GM23338 (cell line): ENCODE measurements around the gene PDIA5. TPM values are rescaled to one million over a fixed set of nuclear protein-coding genes. Genes with fewer than 3 reads are reported as not detected.

ENCODE experiments used
- ATAC-seq: fragments of 200-7000 bp; cut with Tn5 transposase; 3 replicates; pipeline ENCODE4 v1.9.1; 2020
- DNase-seq: peaks from one replicate; pipeline ENCODE4 v3.0.0-alpha.2; 2015; ENCODE audit warnings: low spot score
- H2AFZ ChIP-seq: fragments of 200-600 bp; sonication (generic); 2 replicates; pipeline ENCODE4 v1.8.0; 2016; ENCODE audit warnings: antibody characterized with exemption, mild to moderate bottlenecking, moderate library complexity
- H3F3A ChIP-seq: fragments of 200-600 bp; sonication (generic); replicated peaks from 2 replicates; pipeline ENCODE4 v1.8.0; 2017; ENCODE audit warnings: antibody characterized with exemption, mixed run types, low read depth
- H3K27ac ChIP-seq: fragments of 200-600 bp; sonication (generic); 2 replicates; pipeline ENCODE4 v1.6.1; 2016; ENCODE audit warnings: low read depth
- H3K27me3 ChIP-seq: fragments of 200-600 bp; sonication (generic); 2 replicates; pipeline ENCODE4 v1.8.0; 2016; ENCODE audit warnings: mild to moderate bottlenecking, mixed run types, moderate library complexity; ENCODE audit not compliant: insufficient read depth
- H3K36me3 ChIP-seq: fragments of 200-600 bp; sonication (generic); 2 replicates; pipeline ENCODE4 v1.8.0; 2016; ENCODE audit warnings: mild to moderate bottlenecking; ENCODE audit not compliant: insufficient read depth
- H3K4me1 ChIP-seq: fragments of 200-600 bp; sonication (generic); 2 replicates; pipeline ENCODE4 v1.8.0; 2016; ENCODE audit warnings: mild to moderate bottlenecking, moderate library complexity; ENCODE audit not compliant: insufficient read depth
- H3K4me2 ChIP-seq: fragments of 200-600 bp; sonication (generic); 2 replicates; pipeline ENCODE4 v1.7.1; 2017; ENCODE audit warnings: mixed run types
- H3K4me3 ChIP-seq: fragments of 200-600 bp; sonication (generic); 2 replicates; pipeline ENCODE4 v1.6.1; 2016; ENCODE audit warnings: mixed run types
- H3K79me2 ChIP-seq: fragments of 200-600 bp; sonication (generic); replicated peaks from 2 replicates; pipeline ENCODE4 v1.8.0; 2017; ENCODE audit warnings: mild to moderate bottlenecking; ENCODE audit not compliant: insufficient read depth
- H3K9me2 ChIP-seq: fragments of 200-600 bp; sonication (generic); 2 replicates; pipeline ENCODE4 v1.8.0; 2017; ENCODE audit not compliant: insufficient read depth
- H4K20me1 ChIP-seq: fragments of 200-600 bp; sonication (generic); replicated peaks from 2 replicates; pipeline ENCODE4 v1.8.0; 2017; ENCODE audit warnings: mild to moderate bottlenecking; ENCODE audit not compliant: insufficient read depth
- H3K27ac Mint-ChIP-seq: 2 replicates; pipeline ENCODE4 v1.8.0; 2020; ENCODE audit warnings: inconsistent platforms, mild to moderate bottlenecking, moderate library complexity, mixed read lengths
- H3K27me3 Mint-ChIP-seq: 3 replicates; pipeline ENCODE4 v1.8.0; 2022; ENCODE audit warnings: low read depth, mild to moderate bottlenecking, moderate library complexity, mixed read lengths, inconsistent platforms; ENCODE audit not compliant: insufficient read depth, poor library complexity
- H3K36me3 Mint-ChIP-seq: 3 replicates; pipeline ENCODE4 v1.8.0; 2021; ENCODE audit warnings: low read depth, mild to moderate bottlenecking, inconsistent platforms, moderate library complexity, mixed read lengths
- H3K4me1 Mint-ChIP-seq: 3 replicates; pipeline ENCODE4 v1.8.0; 2020; ENCODE audit warnings: mild to moderate bottlenecking, inconsistent platforms, mixed read lengths
- H3K4me3 Mint-ChIP-seq: 3 replicates; pipeline ENCODE4 v1.8.0; 2021; ENCODE audit warnings: moderate library complexity, mild to moderate bottlenecking, inconsistent platforms, mixed read lengths
- H3K9me3 Mint-ChIP-seq: 3 replicates; pipeline ENCODE4 v1.8.0; 2020; ENCODE audit warnings: moderate library complexity, mild to moderate bottlenecking, inconsistent platforms, mixed read lengths
- CREB1 ChIP-seq: fragments of 250-450 bp; sonication (Bioruptor Pico); IDR thresholded peaks from 2 replicates; pipeline ENCODE4 v1.5.0; 2020; ENCODE audit warnings: low read depth, mild to moderate bottlenecking, moderate library complexity
- EZH2 ChIP-seq: fragments of 200-600 bp; sonication (generic); IDR thresholded peaks from one replicate; pipeline ENCODE4 v1.8.0; 2017; ENCODE audit warnings: antibody characterized with exemption, mild to moderate bottlenecking, low read depth; ENCODE audit not compliant: unreplicated experiment
- EZH2phosphoT487 ChIP-seq: fragments of 200-600 bp; sonication (generic); IDR thresholded peaks from one replicate; pipeline ENCODE4 v1.8.1; 2018; ENCODE audit warnings: antibody characterized with exemption; ENCODE audit not compliant: unreplicated experiment
- JUNB ChIP-seq: IDR thresholded peaks from one replicate; pipeline ENCODE4 v1.6.1; 2016; ENCODE audit warnings: antibody characterized with exemption; ENCODE audit not compliant: unreplicated experiment
- NANOG ChIP-seq: IDR thresholded peaks from 2 replicates; pipeline ENCODE4 v1.6.1; 2016; ENCODE audit warnings: antibody characterized with exemption, borderline replicate concordance
- POLR2AphosphoS5 ChIP-seq: IDR thresholded peaks from 2 replicates; pipeline ENCODE4 v1.6.1; 2016; ENCODE audit warnings: antibody characterized with exemption, low read depth
- STAT1 ChIP-seq: IDR thresholded peaks from one replicate; pipeline ENCODE4 v1.6.1; 2016; ENCODE audit warnings: antibody characterized with exemption; ENCODE audit not compliant: unreplicated experiment
- ZNF331 ChIP-seq: fragments of 250-450 bp; sonication (Bioruptor Pico); IDR thresholded peaks from 2 replicates; pipeline ENCODE4 v1.5.0; 2020; ENCODE audit warnings: low read depth, mild to moderate bottlenecking, moderate library complexity
- polyA plus RNA-seq: library from polyadenylated mRNA; unstranded; fragments of >200 nt; fragmentation: Nextera tagmentation; extraction: Ambion mirVana; gene quantifications from 2 replicates; pipeline ENCODE4 v1.2.1, GENCODE V29; 2016
- total RNA-seq: library from RNA; depleted of rRNA; stranded (reverse); fragments of >200 nt; shearing (Covaris generic); gene quantifications from 2 replicates; pipeline ENCODE4 v1.2.3, GENCODE V29; 2014
- TF ChIP-seq, protein P1 (sequence below): fragments of 250-450 bp; sonication (Bioruptor Pico); IDR thresholded peaks from 2 replicates; pipeline ENCODE4 v1.5.0; 2020; ENCODE audit warnings: mild to moderate bottlenecking, moderate library complexity
- TF ChIP-seq, protein P2 (sequence below), 2 experiments: fragments of 200-600 bp in 1 of 2; sonication (generic) in 1 of 2; conservative IDR thresholded peaks; 2 replicates each; pipeline versions ENCODE4 v1.5.1 to v1.6.1; 2016 to 2017; ENCODE audit warnings: antibody characterized with exemption in 2 of 2, low read depth in 2 of 2, mild to moderate bottlenecking in 2 of 2, moderate library complexity in 1 of 2
- TF ChIP-seq, protein P3 (sequence below): IDR thresholded peaks from one replicate; pipeline ENCODE4 v1.6.1; 2018; ENCODE audit warnings: antibody characterized with exemption; ENCODE audit not compliant: unreplicated experiment

PDIA5 gene
- total and polyA plus RNA-seq, 2 experiments from 2014 or later = 22.9 to 28.1 TPM

DNA sequence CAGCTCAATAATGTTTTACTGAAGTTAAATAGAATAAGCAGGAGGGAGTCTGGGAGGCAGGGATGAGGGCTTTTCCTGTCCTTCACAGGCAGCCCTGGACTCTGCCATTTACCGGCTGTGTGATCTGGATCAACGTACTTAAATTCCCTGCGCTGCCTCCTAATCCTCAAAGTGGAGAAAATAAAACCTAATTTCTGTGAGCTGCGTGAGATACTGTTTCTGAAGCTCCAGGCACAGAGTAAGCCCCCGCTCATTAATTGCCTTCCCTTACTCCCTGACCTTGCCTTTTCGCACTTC lies 278 bp upstream of the PDIA5 start:
- peak; percentile 2 for ATAC-seq
- Histone ChIP-seq H3K27ac (no peak overlapping the region), H3K9me2 (no peaks in the 10 kb centered on the region), H3K4me2 (peak overlapping the region; percentile 99), H3F3A (no peaks in the 10 kb centered on the region), H3K4me1 (peaks cover 17% of the 10 kb centered on the region), H4K20me1 (peaks cover 3% of the 10 kb centered on the region), H3K4me3 (peak overlapping the region; percentile 95), H3K79me2 (peaks cover 42% of the 10 kb centered on the region), H3K27me3 (peaks cover 20% of the 10 kb centered on the region), H2AFZ (peak overlapping the region; percentile 61), H3K36me3 (no peaks in the 10 kb centered on the region)
- Mint-ChIP-seq H3K4me1 (peaks cover 31% of the 10 kb centered on the region), H3K36me3 (no peaks in the 10 kb centered on the region; the same call in 2 of the 3 replicates), H3K27ac (no peak overlapping the region; the same call in 1 of the 2 replicates), H3K27me3 (peaks cover 20% of the 10 kb centered on the region), H3K9me3 (peaks cover 13% of the 10 kb centered on the region; the same call in 2 of the 3 replicates), H3K4me3 (peak overlapping the region; percentile 85)
- no peak for TF ChIP-seq EZH2phosphoT487
- TF ChIP-seq, protein P1, sequence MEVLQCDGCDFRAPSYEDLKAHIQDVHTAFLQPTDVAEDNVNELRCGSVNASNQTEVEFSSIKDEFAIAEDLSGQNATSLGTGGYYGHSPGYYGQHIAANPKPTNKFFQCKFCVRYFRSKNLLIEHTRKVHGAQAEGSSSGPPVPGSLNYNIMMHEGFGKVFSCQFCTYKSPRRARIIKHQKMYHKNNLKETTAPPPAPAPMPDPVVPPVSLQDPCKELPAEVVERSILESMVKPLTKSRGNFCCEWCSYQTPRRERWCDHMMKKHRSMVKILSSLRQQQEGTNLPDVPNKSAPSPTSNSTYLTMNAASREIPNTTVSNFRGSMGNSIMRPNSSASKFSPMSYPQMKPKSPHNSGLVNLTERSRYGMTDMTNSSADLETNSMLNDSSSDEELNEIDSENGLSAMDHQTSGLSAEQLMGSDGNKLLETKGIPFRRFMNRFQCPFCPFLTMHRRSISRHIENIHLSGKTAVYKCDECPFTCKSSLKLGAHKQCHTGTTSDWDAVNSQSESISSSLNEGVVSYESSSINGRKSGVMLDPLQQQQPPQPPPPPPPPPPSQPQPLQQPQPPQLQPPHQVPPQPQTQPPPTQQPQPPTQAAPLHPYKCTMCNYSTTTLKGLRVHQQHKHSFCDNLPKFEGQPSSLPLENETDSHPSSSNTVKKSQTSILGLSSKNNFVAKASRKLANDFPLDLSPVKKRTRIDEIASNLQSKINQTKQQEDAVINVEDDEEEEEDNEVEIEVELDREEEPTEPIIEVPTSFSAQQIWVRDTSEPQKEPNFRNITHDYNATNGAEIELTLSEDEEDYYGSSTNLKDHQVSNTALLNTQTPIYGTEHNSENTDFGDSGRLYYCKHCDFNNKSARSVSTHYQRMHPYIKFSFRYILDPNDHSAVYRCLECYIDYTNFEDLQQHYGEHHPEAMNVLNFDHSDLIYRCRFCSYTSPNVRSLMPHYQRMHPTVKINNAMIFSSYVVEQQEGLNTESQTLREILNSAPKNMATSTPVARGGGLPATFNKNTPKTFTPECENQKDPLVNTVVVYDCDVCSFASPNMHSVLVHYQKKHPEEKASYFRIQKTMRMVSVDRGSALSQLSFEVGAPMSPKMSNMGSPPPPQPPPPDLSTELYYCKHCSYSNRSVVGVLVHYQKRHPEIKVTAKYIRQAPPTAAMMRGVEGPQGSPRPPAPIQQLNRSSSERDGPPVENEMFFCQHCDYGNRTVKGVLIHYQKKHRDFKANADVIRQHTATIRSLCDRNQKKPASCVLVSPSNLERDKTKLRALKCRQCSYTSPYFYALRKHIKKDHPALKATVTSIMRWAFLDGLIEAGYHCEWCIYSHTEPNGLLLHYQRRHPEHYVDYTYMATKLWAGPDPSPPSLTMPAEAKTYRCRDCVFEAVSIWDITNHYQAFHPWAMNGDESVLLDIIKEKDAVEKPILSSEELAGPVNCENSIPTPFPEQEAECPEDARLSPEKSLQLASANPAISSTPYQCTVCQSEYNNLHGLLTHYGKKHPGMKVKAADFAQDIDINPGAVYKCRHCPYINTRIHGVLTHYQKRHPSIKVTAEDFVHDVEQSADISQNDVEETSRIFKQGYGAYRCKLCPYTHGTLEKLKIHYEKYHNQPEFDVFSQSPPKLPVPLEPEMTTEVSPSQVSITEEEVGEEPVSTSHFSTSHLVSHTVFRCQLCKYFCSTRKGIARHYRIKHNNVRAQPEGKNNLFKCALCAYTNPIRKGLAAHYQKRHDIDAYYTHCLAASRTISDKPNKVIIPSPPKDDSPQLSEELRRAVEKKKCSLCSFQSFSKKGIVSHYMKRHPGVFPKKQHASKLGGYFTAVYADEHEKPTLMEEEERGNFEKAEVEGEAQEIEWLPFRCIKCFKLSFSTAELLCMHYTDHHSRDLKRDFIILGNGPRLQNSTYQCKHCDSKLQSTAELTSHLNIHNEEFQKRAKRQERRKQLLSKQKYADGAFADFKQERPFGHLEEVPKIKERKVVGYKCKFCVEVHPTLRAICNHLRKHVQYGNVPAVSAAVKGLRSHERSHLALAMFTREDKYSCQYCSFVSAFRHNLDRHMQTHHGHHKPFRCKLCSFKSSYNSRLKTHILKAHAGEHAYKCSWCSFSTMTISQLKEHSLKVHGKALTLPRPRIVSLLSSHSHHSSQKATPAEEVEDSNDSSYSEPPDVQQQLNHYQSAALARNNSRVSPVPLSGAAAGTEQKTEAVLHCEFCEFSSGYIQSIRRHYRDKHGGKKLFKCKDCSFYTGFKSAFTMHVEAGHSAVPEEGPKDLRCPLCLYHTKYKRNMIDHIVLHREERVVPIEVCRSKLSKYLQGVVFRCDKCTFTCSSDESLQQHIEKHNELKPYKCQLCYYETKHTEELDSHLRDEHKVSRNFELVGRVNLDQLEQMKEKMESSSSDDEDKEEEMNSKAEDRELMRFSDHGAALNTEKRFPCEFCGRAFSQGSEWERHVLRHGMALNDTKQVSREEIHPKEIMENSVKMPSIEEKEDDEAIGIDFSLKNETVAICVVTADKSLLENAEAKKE (CRISPR knock-in tag) = no peak
- TF ChIP-seq CREB1 = no peak
- TF ChIP-seq ZNF331 (CRISPR knock-in tag) = no peak
- TF ChIP-seq EZH2 = no peak
- no peak for TF ChIP-seq POLR2AphosphoS5
- TF ChIP-seq, protein P2, sequence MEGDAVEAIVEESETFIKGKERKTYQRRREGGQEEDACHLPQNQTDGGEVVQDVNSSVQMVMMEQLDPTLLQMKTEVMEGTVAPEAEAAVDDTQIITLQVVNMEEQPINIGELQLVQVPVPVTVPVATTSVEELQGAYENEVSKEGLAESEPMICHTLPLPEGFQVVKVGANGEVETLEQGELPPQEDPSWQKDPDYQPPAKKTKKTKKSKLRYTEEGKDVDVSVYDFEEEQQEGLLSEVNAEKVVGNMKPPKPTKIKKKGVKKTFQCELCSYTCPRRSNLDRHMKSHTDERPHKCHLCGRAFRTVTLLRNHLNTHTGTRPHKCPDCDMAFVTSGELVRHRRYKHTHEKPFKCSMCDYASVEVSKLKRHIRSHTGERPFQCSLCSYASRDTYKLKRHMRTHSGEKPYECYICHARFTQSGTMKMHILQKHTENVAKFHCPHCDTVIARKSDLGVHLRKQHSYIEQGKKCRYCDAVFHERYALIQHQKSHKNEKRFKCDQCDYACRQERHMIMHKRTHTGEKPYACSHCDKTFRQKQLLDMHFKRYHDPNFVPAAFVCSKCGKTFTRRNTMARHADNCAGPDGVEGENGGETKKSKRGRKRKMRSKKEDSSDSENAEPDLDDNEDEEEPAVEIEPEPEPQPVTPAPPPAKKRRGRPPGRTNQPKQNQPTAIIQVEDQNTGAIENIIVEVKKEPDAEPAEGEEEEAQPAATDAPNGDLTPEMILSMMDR (conservative IDR thresholded peaks at IDR 0.05; ENCODE audit: low read depth in 2 of 2) = no peak
- TF ChIP-seq NANOG = no peak
- TF ChIP-seq, protein P3, sequence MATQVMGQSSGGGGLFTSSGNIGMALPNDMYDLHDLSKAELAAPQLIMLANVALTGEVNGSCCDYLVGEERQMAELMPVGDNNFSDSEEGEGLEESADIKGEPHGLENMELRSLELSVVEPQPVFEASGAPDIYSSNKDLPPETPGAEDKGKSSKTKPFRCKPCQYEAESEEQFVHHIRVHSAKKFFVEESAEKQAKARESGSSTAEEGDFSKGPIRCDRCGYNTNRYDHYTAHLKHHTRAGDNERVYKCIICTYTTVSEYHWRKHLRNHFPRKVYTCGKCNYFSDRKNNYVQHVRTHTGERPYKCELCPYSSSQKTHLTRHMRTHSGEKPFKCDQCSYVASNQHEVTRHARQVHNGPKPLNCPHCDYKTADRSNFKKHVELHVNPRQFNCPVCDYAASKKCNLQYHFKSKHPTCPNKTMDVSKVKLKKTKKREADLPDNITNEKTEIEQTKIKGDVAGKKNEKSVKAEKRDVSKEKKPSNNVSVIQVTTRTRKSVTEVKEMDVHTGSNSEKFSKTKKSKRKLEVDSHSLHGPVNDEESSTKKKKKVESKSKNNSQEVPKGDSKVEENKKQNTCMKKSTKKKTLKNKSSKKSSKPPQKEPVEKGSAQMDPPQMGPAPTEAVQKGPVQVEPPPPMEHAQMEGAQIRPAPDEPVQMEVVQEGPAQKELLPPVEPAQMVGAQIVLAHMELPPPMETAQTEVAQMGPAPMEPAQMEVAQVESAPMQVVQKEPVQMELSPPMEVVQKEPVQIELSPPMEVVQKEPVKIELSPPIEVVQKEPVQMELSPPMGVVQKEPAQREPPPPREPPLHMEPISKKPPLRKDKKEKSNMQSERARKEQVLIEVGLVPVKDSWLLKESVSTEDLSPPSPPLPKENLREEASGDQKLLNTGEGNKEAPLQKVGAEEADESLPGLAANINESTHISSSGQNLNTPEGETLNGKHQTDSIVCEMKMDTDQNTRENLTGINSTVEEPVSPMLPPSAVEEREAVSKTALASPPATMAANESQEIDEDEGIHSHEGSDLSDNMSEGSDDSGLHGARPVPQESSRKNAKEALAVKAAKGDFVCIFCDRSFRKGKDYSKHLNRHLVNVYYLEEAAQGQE = no peak
- no peak for TF ChIP-seq JUNB
- no peak for TF ChIP-seq STAT1
- no peak for DNase-seq
